Keratinocyte (primary cell): ENCODE results near the gene BACH1. TPM values are rescaled to one million over a fixed set of nuclear protein-coding genes. Genes with fewer than 3 reads are reported as not detected.

Experiments
- DNase-seq: peaks from one replicate; pipeline ENCODE4 v3.0.0-alpha.2; 2011; ENCODE audit warnings: low read depth, missing footprints, low spot score
- FAIRE-seq: peaks from 2 replicates; lab custom pipeline; 2011; peaks lifted over from hg19 to GRCh38; lab: Jason Lieb, UNC
- H2AFZ ChIP-seq: 2 replicates; pipeline ENCODE4 v1.6.0; 2012; ENCODE audit warnings: low read length, control low read depth, inconsistent platforms; ENCODE audit not compliant: control insufficient read depth
- H3K27ac ChIP-seq: 2 replicates; pipeline ENCODE4 v1.5.1; 2011; ENCODE audit warnings: low read length; ENCODE audit not compliant: control insufficient read depth, insufficient read depth
- H3K27me3 ChIP-seq: 3 replicates; pipeline ENCODE4 v1.6.0; 2011; ENCODE audit warnings: low read length; ENCODE audit not compliant: control insufficient read depth, insufficient read depth; ENCODE audit errors: extremely low read depth
- H3K36me3 ChIP-seq, 2 experiments: 2 replicates in 1 of 2; 3 replicates in 1 of 2; pipeline ENCODE4 v1.5.1; 2011; ENCODE audit warnings: low read length in 2 of 2, mild to moderate bottlenecking in 1 of 2; ENCODE audit not compliant: control insufficient read depth in 2 of 2, insufficient read depth in 2 of 2; ENCODE audit errors: extremely low read depth in 1 of 2
- H3K4me1 ChIP-seq: 3 replicates; pipeline ENCODE4 v1.5.1; 2011; ENCODE audit warnings: low read length; ENCODE audit not compliant: control insufficient read depth, insufficient read depth; ENCODE audit errors: extremely low read depth
- H3K4me2 ChIP-seq: 3 replicates; pipeline ENCODE4 v1.6.0; 2011; ENCODE audit warnings: low read depth, low read length; ENCODE audit not compliant: control insufficient read depth, insufficient read depth; ENCODE audit errors: extremely low read depth
- H3K4me3 ChIP-seq, 3 experiments: fragments of 200-600 bp in 1 of 3; sonication (generic) in 1 of 3; 2 replicates in 2 of 3; 3 replicates in 1 of 3; pipeline ENCODE4 v1.5.1; 2011 to 2016; ENCODE audit warnings: low read length in 3 of 3, mild to moderate bottlenecking in 3 of 3, control low read depth in 2 of 3, inconsistent platforms in 1 of 3, low read depth in 1 of 3, mixed read lengths in 1 of 3, mixed run types in 1 of 3, moderate library complexity in 1 of 3; ENCODE audit not compliant: control insufficient read depth in 2 of 3, insufficient read depth in 2 of 3; ENCODE audit errors: extremely low read depth in 1 of 3
- H3K79me2 ChIP-seq: 2 replicates; pipeline ENCODE4 v1.6.0; 2012; ENCODE audit warnings: low read length; ENCODE audit not compliant: control insufficient read depth, insufficient read depth
- H3K9ac ChIP-seq: 3 replicates; pipeline ENCODE4 v1.6.0; 2011; ENCODE audit warnings: low read length; ENCODE audit not compliant: control insufficient read depth, insufficient read depth; ENCODE audit errors: extremely low read depth
- H3K9me1 ChIP-seq: 3 replicates; pipeline ENCODE4 v1.6.0; 2011; ENCODE audit warnings: low read length; ENCODE audit not compliant: control insufficient read depth, insufficient read depth; ENCODE audit errors: extremely low read depth
- H3K9me3 ChIP-seq: 2 replicates; pipeline ENCODE4 v1.5.1; 2012; ENCODE audit warnings: low read depth, low read length; ENCODE audit not compliant: control insufficient read depth
- H4K20me1 ChIP-seq: 3 replicates; pipeline ENCODE4 v1.6.0; 2011; ENCODE audit warnings: low read length; ENCODE audit not compliant: control insufficient read depth, insufficient read depth; ENCODE audit errors: extremely low read depth
- EZH2 ChIP-seq: IDR thresholded peaks from one replicate; pipeline ENCODE4 v1.6.1; 2012; ENCODE audit warnings: inconsistent platforms, mild to moderate bottlenecking, low read length, moderate library complexity
- dilution Hi-C: fragments of 300-500 bp; cut with MboI; formaldehyde crosslinking; loops from one replicate; pipeline ENCODE4 v1.7.0; 2020; ENCODE audit warnings: low sequenced_read_pairs; ENCODE audit not compliant: extremely low pct_ligation_motif_present
- polyA plus RNA-seq, 5 experiments: library from polyadenylated mRNA; depleted of rRNA in 3 of 5; stranded (reverse) in 3 of 5; stranded (forward) in 1 of 5; unstranded in 1 of 5; fragments of >200 nt; gene quantifications; 1 replicate in 1 of 5; 2 replicates in 3 of 5; 3 replicates in 1 of 5; pipeline versions ENCODE4 v1.2.1 to v1.2.3, GENCODE V29; 2011 to 2012; ENCODE audit warnings: missing spikeins in 2 of 5, low read depth in 1 of 5, low replicate concordance in 1 of 5
- TF ChIP-seq, protein P1 (sequence below), 3 experiments: IDR thresholded peaks in 1 of 3; conservative IDR thresholded peaks in 1 of 3; optimal IDR thresholded peaks in 1 of 3; 2 replicates in 2 of 3; 3 replicates in 1 of 3; pipeline versions ENCODE3 to v1.5.1; 2011; ENCODE audit warnings: low read length in 3 of 3, mild to moderate bottlenecking in 3 of 3, moderate library complexity in 2 of 3, control low read depth in 1 of 3, inconsistent platforms in 1 of 3; ENCODE audit not compliant: insufficient read depth in 2 of 3; ENCODE audit errors: extremely low read depth in 1 of 3

Gene BACH1
- polyA plus RNA-seq, 1 donor (not counting 4 experiments of a cell fraction or from before 2014, with no cell fraction given), result 33.1 TPM

DNA sequence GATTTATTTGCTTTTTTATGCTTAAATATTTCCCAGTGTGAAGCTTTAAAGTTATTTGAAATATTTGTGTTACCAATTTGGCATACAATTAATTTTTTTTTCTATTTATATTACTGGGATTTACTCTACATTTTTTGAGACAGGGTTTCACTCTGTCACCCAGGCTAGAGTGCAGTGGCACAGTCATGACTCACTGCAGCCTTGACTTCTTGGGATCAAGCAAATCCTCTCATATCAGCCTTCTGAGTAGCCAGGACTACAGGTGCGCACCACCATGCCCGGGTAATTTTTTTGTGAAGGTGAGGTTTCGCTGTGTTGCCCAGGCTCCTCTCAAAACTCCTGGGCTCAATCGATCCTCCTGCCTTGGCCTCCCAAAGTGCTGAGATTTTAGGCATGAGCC is 39.5 kb downstream of the BACH1 start:
- H3K4me1 ChIP-seq, result peaks cover 36% of the 10 kb centered on the region
- no peaks in the 10 kb centered on the region for H3K9me3 ChIP-seq
- no peak overlapping the region for H3K4me2 ChIP-seq
- no peak overlapping the region for H2AFZ ChIP-seq
- peaks cover 66% of the 10 kb centered on the region for H3K79me2 ChIP-seq
- DNase-seq (no peak), FAIRE-seq (no peak)
- H3K27me3 ChIP-seq, result no peaks in the 10 kb centered on the region
- H3K9me1 ChIP-seq, result no peaks in the 10 kb centered on the region
- H3K27ac ChIP-seq, result no peak overlapping the region
- H3K36me3 ChIP-seq, result peaks cover 1 to 9% of the 10 kb centered on the region in 2 experiments
- TF ChIP-seq, protein P1, sequence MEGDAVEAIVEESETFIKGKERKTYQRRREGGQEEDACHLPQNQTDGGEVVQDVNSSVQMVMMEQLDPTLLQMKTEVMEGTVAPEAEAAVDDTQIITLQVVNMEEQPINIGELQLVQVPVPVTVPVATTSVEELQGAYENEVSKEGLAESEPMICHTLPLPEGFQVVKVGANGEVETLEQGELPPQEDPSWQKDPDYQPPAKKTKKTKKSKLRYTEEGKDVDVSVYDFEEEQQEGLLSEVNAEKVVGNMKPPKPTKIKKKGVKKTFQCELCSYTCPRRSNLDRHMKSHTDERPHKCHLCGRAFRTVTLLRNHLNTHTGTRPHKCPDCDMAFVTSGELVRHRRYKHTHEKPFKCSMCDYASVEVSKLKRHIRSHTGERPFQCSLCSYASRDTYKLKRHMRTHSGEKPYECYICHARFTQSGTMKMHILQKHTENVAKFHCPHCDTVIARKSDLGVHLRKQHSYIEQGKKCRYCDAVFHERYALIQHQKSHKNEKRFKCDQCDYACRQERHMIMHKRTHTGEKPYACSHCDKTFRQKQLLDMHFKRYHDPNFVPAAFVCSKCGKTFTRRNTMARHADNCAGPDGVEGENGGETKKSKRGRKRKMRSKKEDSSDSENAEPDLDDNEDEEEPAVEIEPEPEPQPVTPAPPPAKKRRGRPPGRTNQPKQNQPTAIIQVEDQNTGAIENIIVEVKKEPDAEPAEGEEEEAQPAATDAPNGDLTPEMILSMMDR (optimal IDR thresholded peaks at IDR 0.05 in 1 of 3, IDR thresholded peaks at IDR 0.05 in 1 of 3, conservative IDR thresholded peaks at IDR 0.05 in 1 of 3; ENCODE audit: extremely low read depth in 1 of 3, insufficient read depth in 2 of 3, low read length in 3 of 3), result no peak
- TF ChIP-seq EZH2, result no peak
- H3K4me3 ChIP-seq, result no peak overlapping the region
- dilution Hi-C loops, result no loop called here
- H3K9ac ChIP-seq, result no peak overlapping the region
- peaks cover 5% of the 10 kb centered on the region for H4K20me1 ChIP-seq

DNA sequence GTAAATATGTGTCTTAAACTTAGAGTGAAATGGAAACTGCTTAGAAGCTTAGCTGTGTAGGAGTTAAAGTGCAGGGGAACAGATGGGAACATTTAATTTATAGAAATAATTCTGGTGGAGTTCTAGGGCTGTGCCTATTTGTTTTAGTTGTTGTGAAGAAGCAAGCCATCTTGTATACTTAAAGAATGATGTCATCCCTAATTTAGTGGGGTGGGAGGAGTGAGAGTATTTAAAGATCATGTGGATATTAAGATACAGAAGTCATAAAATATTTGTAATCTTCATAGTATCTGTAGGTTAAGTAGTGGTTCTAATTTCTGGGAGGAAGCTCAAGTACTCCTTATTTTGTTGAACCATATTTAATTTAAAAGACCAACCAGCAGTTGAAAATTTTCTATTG is 41.5 kb downstream of the BACH1 start:
- dilution Hi-C loops, result no loop called here
- TF ChIP-seq EZH2, result no peak
- TF ChIP-seq, protein P1 (optimal IDR thresholded peaks at IDR 0.05 in 1 of 3, IDR thresholded peaks at IDR 0.05 in 1 of 3, conservative IDR thresholded peaks at IDR 0.05 in 1 of 3; ENCODE audit: extremely low read depth in 1 of 3, insufficient read depth in 2 of 3, low read length in 3 of 3), result no peak
- DNase-seq (no peak), FAIRE-seq (no peak)
- H3K4me3 ChIP-seq, result no peak overlapping the region
- no peaks in the 10 kb centered on the region for H4K20me1 ChIP-seq
- H3K27me3 ChIP-seq, result no peaks in the 10 kb centered on the region
- no peaks in the 10 kb centered on the region for H3K9me3 ChIP-seq
- H3K27ac ChIP-seq, result no peak overlapping the region
- no peak overlapping the region for H2AFZ ChIP-seq
- peaks cover 70% of the 10 kb centered on the region for H3K79me2 ChIP-seq
- H3K36me3 ChIP-seq, result peaks cover 1 to 17% of the 10 kb centered on the region in 2 experiments
- H3K9me1 ChIP-seq, result no peaks in the 10 kb centered on the region
- H3K9ac ChIP-seq, result no peak overlapping the region
- peaks cover 31% of the 10 kb centered on the region for H3K4me1 ChIP-seq
- no peak overlapping the region for H3K4me2 ChIP-seq
